GM12874 (cell line): Measurements from ENCODE around the gene ADAMTS17.

Experiments used
- CTCF ChIP-seq: IDR thresholded peaks from 2 replicates; pipeline ENCODE4 v1.5.1; 2011; ENCODE audit warnings: low read depth, mild to moderate bottlenecking, control low read depth, low read length, moderate library complexity; ENCODE audit not compliant: insufficient read depth

ADAMTS17 gene

GRCh38 chr15:99955532-99955931 lies 386.2 kb downstream of the ADAMTS17 start:
- TF ChIP-seq CTCF, result no peak

DNA sequence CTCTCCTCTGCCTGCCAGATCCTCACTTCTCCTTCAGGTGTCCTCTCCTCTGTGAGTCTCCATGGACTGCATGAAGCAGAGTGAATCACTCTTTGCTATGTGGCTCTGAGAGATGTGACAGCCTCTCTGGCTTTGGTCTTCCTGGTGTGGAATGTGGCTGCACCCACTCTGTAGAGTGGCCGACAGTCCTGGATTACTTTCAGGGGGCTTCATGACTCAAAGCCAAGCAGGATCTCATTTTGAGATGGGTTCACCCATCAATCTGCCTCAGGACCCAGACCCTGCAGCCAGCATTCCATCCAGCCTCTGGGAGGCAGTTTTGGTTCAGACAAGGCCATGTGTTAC lies 386.6 kb downstream of the ADAMTS17 start:
- no peak for TF ChIP-seq CTCF

DNA sequence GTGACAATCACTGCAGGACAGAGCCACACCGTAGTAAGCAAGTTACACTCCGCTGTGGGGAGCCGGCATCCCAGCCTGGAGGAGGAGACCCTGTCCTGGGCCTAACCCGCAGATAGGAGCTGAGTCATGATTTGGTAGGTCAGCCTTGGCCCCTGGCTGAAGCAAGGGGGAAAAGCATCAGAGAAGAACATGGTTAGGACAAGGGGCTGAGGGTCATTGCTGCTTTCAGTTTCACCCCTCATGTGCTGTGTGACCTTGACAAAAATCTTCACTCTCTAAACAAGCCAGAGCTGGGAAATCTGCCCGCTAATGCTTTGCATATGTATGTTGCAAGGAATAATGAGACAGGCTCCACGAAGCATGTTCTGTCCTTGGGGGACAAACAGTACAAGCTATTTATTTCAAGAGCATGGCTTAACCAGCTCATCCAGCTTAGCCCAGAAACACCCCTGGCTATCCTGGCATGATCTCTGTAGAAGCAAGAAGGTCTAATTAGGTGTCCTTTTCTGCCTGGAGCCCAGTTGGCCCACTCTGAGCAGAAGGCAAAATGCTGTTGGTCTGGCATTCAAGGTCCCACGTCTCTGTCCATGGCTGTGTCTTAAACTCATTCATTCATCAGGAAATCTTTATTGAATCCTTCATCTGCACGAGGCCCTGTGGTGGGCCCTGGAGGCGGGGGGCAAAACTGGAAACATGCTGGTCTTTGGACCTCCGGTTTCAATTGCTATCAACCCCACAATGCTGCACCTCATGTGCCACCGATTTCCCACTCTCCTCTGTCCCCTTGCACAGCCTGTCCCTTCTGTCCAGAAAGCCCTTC lies 387.2 kb downstream of the ADAMTS17 start:
- TF ChIP-seq CTCF, result no peak

- no peak for TF ChIP-seq CTCF
Measured at GRCh38 chr15:99953886-99954285, 387.9 kb downstream of the ADAMTS17 start.

DNA sequence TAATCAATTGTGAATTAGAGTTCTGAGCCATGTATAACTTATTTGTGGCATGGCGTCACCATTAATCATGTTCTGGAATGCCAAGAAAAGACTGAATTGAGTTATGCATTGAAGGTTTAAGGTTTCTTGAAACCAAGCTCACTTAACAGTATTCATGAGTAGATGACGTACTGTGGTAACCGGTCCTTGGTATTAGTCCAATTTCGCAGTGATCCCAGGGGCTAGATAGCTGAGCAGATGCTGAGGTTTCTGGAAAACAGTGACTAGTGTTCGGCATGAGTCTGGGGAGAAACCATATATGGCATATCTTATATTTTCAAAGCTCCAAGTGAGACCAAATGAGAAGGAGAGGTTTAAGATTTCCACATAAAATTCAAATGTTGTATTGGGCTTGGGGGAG lies 390.3 kb downstream of the ADAMTS17 start:
- TF ChIP-seq CTCF, result no peak

DNA sequence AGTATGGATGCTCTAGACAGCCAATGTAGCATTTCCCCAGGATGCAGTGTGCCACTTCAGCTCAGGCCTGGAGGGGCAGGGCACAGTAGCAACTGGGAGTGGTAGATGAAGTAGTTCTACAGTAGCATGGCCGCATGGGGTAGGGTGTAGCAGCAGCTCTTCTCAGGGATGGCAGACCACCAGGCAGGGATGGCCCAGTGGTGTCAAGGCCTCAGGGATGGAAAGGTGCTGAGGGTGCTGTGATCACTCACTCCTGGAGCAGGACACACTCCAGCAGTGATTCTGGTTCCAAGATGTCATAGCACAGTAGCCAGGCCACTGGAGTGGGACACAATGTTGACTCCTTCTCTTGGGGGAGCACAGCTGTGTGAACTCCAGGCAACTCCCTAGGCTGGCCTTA lies 397.6 kb downstream of the ADAMTS17 start:
- TF ChIP-seq CTCF, result no peak

DNA sequence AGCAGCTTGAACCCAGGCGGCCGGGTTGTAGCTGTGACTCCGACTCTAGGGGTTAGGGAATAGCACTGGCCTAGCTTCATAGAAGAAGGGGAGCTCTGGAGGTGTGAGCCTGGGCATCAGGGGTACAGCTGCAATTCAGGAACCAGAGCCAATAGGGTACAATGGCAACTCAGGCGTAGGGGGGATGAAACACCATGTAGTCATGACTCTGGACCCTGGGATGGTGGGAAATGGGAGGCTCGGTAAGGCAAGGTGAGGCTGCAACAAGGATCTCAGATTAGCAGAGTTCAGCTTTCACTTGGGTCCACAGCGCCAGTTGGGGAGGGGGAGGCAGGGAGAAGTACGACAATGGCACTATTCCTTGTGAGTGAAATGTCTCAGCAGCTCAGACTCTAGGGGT lies 398.3 kb downstream of the ADAMTS17 start:
- TF ChIP-seq CTCF, result no peak
